HL-60/S4 treated with retinoic acid at 250 ng/mL for 4 days and 3 days (cell line): ENCODE data around the gene PKP4.
"Not testable (repeated sequence)": the region's sequence is repeated elsewhere in the genome, so short reads cannot be mapped to it uniquely, and the experiment has no call there.

Experiments
- in situ Hi-C: fragments of 300-500 bp; cut with MboI; formaldehyde crosslinking; loops from 2 replicates; pipeline ENCODE4 v1.7.0; 2022; ENCODE audit warnings: low sequenced_read_pairs

The PKP4 gene

DNA sequence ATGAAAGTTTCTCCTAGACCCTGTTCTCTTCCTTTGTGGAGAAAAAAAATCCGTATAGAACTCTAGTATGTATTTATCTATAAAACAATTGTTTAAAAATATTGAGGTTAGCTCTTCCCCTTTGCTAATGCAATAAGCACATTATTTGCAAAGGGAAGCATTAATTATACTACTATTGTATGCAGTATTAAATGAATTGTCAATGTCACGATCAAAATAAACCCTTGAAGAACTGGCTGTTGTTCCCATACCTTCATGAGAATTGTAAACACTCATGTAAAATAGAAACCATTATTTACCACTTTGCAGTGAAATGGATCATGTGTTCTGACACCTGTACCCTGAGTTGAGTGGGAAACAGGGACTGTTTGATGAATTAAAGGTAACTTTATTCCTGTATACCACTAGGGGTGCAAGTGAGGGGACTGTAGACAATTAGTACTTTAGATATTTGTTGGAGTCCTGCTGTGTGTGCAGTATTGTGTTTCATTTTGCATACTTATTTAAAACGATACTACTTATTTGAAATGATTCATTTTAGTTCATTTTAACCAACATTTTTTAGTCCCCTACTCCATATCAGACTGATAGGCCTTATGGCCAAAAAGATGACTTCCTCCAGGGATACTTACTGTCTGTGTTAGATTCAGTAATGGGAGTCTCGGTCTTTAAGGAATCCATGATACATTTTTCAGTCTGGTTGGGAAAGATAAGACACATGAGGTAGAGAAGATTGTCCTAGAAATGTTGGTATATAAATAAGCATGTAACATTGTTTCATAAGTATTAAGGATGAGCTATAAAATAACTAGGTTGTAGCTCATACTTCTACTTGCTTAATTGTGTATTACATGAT lies 7.9 kb downstream of the PKP4 start:
- in situ Hi-C loops, result no loop called here

GRCh38 chr2:158467248-158467647 lies 10.5 kb downstream of the PKP4 start:
- in situ Hi-C loops, result no loop called here

DNA sequence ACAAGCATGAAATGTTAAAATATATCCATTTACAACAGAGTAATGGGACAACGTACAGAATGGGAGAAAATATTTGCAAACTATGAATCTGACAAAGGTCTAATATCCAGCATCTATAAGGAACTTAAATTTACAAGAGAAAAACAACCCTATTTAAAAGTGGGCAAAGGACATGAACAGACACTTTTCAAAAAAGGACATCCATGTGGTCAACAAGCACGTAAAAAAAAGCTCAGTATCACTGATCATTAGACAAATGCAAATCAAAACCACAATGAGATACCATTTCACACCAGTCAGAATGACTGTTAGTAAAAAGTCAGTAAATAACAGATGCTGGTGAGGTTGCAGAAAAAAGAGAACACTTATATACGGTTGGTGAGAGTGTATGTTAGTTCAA lies 16.1 kb downstream of the PKP4 start:
- in situ Hi-C loops, result not testable (repeated sequence)

DNA sequence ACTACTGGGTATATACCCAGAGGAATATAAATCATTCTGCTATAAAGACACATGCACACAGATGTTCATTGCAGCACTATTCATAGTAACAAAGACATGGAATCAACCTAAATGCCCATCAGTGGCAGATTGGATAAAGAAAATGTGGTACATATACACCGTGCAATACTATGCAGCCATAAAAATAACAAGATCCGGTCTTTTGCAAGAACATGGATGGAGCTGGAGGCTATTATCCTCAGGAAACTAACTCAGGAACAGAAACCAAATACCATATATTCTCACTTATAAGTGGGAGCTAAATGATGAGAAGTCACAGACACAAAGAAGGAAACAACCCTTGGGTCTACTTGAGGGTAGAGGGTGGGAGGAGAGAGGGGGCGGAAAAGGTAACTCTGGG lies 16.5 kb downstream of the PKP4 start:
- in situ Hi-C loops, result not testable (repeated sequence)

- in situ Hi-C loops, result no loop called here
Measured at GRCh38 chr2:158473719-158474392, 17.1 kb downstream of the PKP4 start.

DNA sequence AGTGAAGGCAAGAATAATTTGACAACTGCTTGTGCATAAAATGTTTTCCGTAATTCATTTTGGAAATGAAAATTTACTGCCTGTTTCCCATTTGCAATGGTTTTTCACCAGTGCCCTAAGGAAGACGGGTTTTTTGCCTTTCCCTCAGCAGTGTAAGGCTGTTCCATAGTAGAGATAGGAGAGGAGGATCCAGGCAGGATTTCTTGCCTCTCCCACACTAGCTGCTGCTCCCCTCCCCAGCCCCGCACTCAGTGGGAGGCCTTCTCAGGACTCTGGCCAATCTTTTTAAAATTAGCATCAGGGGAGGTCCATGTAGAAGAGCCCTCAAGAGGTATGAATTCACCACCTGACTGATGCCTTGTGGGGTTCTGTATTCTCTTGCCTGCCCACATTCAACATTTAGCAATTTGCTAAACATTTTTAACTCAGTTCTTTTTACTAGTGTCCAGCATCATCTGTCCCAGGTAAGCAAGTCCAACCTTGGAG lies 17.8 kb downstream of the PKP4 start:
- in situ Hi-C loops, result not testable (repeated sequence)

GRCh38 chr2:158477202-158477601 lies 20.4 kb downstream of the PKP4 start:
- in situ Hi-C loops, result no loop called here

- in situ Hi-C loops, result no loop called here
Measured at GRCh38 chr2:158478237-158478636, 21.5 kb downstream of the PKP4 start.

DNA sequence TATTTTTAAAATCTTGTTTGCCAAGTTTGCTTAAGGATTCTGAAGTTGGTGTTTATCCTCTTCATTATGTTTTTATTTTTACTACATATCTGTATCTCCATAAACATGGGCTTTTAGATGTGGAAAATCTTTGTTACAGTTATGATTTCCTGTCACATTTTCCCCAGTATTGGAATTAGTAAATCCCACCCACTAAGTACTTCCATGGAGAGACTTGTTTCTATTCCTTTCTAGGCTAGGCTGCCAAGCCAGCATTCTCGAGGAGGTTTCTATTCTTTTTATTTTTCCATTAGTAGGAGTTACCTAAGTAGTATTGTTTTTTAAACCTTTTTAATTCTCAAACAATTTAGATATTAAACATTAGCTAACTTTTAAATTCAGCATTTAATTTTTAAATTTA lies 22.1 kb downstream of the PKP4 start:
- in situ Hi-C loops, result no loop called here

- in situ Hi-C loops, result no loop called here
Measured at GRCh38 chr2:158481116-158481515, 24.4 kb downstream of the PKP4 start.

GRCh38 chr2:158482594-158482993 lies 25.8 kb downstream of the PKP4 start:
- in situ Hi-C loops, result no loop called here

- in situ Hi-C loops, result no loop called here
Measured at GRCh38 chr2:158484892-158485556, 28.3 kb downstream of the PKP4 start.

DNA sequence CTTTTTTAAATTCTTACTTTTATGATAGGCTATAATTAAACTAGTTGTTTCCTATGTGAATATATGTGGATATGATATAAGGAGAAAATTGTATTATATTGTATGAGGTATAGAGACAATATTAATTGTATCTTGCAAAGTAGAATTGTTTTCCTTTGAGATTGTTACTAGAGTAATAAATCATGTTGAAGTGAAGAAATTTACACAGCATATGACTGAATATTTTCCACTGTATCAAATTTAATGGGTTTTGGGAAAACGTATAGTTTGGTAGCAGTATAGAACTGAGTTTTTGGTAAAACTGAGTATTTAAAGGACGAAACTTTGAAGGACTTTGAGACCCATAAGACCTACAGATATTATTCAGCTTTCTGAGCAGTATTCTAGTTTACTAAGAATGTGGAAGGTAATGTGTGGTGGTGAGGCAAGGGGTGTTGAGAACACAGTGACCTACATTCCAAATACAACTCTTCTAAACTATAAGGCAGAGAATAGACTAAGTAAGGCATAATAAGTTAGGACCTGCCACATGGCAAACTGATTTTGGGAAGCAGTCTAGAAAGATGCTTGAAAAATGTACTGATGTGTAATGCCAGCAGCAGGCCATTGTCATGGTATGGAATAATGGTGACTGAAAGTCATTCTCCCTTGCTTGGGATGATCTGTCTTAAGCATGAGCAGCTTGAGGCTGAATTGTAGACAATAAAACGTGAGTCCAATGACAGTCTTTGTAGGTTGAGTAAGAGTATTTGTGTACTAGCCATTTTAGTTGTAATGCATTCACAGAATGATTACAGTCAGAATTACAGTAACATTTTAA lies 29.6 kb downstream of the PKP4 start:
- in situ Hi-C loops, result no loop called here

- in situ Hi-C loops, result no loop called here
Measured at GRCh38 chr2:158486970-158487325, 30.2 kb downstream of the PKP4 start.

DNA sequence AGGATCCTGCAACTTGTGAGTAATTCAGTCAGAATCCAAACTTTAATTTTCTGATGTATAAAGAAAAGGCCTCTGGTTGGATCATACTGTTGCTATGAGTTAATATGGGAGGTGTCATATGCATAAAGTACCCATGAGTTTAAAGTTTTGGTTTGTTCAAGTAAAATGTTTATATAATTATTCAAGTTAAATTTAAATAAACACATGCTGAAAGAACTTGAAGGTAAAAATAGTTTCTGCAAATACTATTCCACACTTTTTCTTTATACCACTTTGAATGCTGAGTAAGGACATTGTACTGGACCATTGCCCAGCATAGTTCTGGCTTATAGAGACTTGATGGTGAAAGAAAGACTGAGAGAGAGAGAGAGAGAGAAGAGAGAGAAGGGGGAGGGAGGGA lies 30.7 kb downstream of the PKP4 start:
- in situ Hi-C loops, result no loop called here

- in situ Hi-C loops, result no loop called here
Measured at GRCh38 chr2:158488442-158489216, 31.9 kb downstream of the PKP4 start.

- in situ Hi-C loops, result no loop called here
Measured at GRCh38 chr2:158489366-158490112, 32.8 kb downstream of the PKP4 start.

- in situ Hi-C loops, result no loop called here
Measured at GRCh38 chr2:158491072-158491471, 34.3 kb downstream of the PKP4 start.

DNA sequence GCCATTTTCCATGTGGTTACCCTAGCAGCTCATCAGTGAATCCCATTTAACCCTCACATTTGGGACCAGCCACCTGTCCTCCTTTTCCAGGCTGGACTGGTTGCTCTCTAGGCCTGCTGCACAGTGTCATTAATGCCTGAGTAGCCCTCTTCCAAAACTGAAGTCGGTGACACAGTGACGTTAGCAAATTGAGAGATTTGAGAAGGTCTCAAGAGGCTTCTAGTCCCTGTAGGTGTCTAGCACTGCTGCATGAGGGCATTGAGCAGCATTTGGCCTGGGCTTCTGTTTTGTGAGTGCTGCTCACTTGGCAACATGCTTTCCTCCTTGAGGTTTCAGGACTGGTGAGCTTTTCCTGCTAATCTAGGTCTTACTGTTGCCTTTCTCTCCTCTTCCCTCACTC lies 36.7 kb downstream of the PKP4 start:
- in situ Hi-C loops, result no loop called here
